Endothelial cell (in vitro differentiated cells): Measurements from ENCODE around the gene PRKCI. TPM values are rescaled to one million over a fixed set of nuclear protein-coding genes. Genes with fewer than 3 reads are reported as not detected.

ENCODE experiments used
- DNase-seq: peaks from one replicate; pipeline ENCODE4 v3.0.0; 2021; ENCODE audit warnings: low spot score
- H3K27ac Mint-ChIP-seq: one replicate; pipeline ENCODE4 v1.8.0; 2021; ENCODE audit warnings: mixed read lengths, inconsistent platforms; ENCODE audit not compliant: unreplicated experiment
- H3K27me3 Mint-ChIP-seq: one replicate; pipeline ENCODE4 v1.8.0; 2021; ENCODE audit warnings: mild to moderate bottlenecking, moderate library complexity, mixed read lengths, inconsistent platforms; ENCODE audit not compliant: unreplicated experiment
- H3K36me3 Mint-ChIP-seq: one replicate; pipeline ENCODE4 v1.8.0; 2021; ENCODE audit warnings: mild to moderate bottlenecking, low read depth, mixed read lengths, inconsistent platforms; ENCODE audit not compliant: unreplicated experiment
- H3K4me1 Mint-ChIP-seq: one replicate; pipeline ENCODE4 v1.8.0; 2021; ENCODE audit warnings: mild to moderate bottlenecking, mixed read lengths, inconsistent platforms; ENCODE audit not compliant: unreplicated experiment
- H3K4me3 Mint-ChIP-seq: one replicate; pipeline ENCODE4 v1.8.0; 2021; ENCODE audit warnings: mild to moderate bottlenecking, mixed read lengths, inconsistent platforms; ENCODE audit not compliant: unreplicated experiment
- H3K9me3 Mint-ChIP-seq: one replicate; pipeline ENCODE4 v1.8.0; 2021; ENCODE audit warnings: mixed read lengths, inconsistent platforms; ENCODE audit not compliant: unreplicated experiment
- total RNA-seq: library from RNA; stranded (reverse); fragmentation: NEBNext Ultra II Directional; extraction: Animal tissue kit (Norgen Biotek cat#: 25700); gene quantifications from one replicate; pipeline ENCODE4 v1.2.1, GENCODE V29; 2021; ENCODE audit not compliant: unreplicated experiment
- TF ChIP-seq, protein P1 (sequence below): fragments of 200-600 bp; sonication (generic); IDR thresholded peaks from one replicate; pipeline ENCODE4 v1.5.0; 2021; ENCODE audit warnings: antibody characterized with exemption; ENCODE audit not compliant: unreplicated experiment

Gene PRKCI
- total RNA-seq, 1 donor from 2014 or later = 39.7 TPM

DNA sequence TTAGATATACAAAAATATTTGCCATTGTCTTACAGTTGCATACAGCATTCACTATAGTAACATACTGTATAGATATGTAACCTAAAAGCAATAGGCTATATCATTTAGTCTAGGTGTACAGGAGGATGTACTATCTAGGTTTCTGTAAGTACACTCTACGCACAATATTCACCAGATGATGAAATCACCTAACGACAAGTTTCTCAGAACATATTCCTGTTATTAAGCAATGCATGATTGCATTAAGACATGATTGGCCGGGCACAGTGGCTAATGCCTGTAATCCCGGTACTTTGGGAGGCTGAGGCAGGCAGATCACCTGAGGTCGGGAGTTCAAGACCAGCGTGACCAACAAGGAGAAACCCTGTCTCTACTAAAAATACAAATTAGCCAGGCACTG is 14.5 kb upstream of the PRKCI start:
- H3K27ac Mint-ChIP-seq = no peak overlapping the region
- no peaks in the 10 kb centered on the region for H3K36me3 Mint-ChIP-seq
- no peaks in the 10 kb centered on the region for H3K4me1 Mint-ChIP-seq
- H3K27me3 Mint-ChIP-seq = no peaks in the 10 kb centered on the region
- H3K4me3 Mint-ChIP-seq = no peak overlapping the region
- DNase-seq = no peak
- TF ChIP-seq, protein P1, sequence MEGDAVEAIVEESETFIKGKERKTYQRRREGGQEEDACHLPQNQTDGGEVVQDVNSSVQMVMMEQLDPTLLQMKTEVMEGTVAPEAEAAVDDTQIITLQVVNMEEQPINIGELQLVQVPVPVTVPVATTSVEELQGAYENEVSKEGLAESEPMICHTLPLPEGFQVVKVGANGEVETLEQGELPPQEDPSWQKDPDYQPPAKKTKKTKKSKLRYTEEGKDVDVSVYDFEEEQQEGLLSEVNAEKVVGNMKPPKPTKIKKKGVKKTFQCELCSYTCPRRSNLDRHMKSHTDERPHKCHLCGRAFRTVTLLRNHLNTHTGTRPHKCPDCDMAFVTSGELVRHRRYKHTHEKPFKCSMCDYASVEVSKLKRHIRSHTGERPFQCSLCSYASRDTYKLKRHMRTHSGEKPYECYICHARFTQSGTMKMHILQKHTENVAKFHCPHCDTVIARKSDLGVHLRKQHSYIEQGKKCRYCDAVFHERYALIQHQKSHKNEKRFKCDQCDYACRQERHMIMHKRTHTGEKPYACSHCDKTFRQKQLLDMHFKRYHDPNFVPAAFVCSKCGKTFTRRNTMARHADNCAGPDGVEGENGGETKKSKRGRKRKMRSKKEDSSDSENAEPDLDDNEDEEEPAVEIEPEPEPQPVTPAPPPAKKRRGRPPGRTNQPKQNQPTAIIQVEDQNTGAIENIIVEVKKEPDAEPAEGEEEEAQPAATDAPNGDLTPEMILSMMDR = no peak
- H3K9me3 Mint-ChIP-seq = no peaks in the 10 kb centered on the region

DNA sequence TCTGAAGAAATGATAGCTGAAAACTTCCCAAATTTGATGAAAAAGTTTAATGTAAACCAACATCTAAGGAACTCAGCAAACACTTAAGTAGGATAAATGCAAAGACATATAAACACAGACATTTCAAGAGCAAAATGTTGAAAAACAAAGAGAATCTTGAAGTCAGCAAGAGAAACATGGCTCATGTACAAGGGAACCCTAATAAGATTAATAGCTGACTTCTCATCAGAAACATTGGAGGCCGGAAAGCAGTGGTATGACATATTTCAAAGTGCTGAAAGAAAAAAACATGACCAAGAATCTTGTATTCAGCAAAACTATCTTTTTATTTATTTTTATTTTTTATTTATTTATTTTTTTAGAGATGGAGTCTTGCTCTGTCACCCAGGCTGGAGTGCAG is 10.6 kb upstream of the PRKCI start:
- H3K4me3 Mint-ChIP-seq = no peak overlapping the region
- no peak for DNase-seq
- H3K9me3 Mint-ChIP-seq = no peaks in the 10 kb centered on the region
- TF ChIP-seq, protein P1 = no peak
- no peak overlapping the region for H3K27ac Mint-ChIP-seq
- H3K27me3 Mint-ChIP-seq = no peaks in the 10 kb centered on the region
- no peaks in the 10 kb centered on the region for H3K36me3 Mint-ChIP-seq
- H3K4me1 Mint-ChIP-seq = no peaks in the 10 kb centered on the region

DNA sequence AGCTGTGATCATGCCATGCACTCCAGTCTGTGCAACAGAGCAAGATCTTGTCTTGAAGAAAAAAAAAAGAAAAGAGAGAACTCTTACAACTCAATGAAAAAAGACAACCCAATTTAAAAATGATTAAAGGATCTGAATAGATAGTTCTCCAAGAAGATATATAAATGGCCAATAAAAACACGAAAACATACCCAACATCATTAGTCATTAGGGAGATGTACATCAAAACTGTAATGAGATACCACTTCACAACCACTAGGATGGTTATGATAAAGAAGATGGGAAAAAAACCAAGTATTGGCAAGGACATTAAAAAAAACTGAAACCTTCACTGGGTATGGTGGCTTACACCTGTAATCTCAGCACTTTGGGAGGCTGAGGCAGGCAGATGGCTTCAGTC is 2.4 kb upstream of the PRKCI start:
- DNase-seq = no peak
- Mint-ChIP-seq H3K36me3 (peaks cover 4% of the 10 kb centered on the region), H3K9me3 (no peaks in the 10 kb centered on the region), H3K27me3 (peaks cover 2% of the 10 kb centered on the region), H3K27ac (no peak overlapping the region), H3K4me3 (no peak overlapping the region), H3K4me1 (peaks cover 15% of the 10 kb centered on the region)
- TF ChIP-seq, protein P1 = no peak

DNA sequence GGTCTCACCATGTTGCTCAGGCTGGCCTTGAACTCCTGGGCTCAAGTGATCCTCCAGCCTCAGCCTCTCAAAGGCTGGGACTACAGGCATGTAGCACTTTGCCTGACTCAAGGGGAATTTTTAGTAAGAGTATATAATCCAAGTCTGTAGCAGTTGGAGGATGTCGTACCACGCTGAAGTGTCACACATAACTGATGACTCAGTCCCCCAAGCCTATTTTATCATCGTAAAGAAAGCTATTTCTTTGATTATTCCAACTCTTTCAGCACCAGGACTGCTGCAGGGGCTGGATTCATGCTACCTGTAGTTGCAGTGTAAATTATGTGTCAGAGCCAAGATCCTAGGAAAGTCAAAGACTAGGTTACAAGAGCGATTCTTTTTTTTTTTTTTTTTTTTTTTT is 1.4 kb upstream of the PRKCI start:
- TF ChIP-seq, protein P1 = no peak
- Mint-ChIP-seq H3K36me3 (peaks cover 4% of the 10 kb centered on the region), H3K4me1 (peaks cover 19% of the 10 kb centered on the region), H3K4me3 (no peak overlapping the region), H3K9me3 (no peaks in the 10 kb centered on the region), H3K27me3 (peaks cover 2% of the 10 kb centered on the region), H3K27ac (no peak overlapping the region)
- DNase-seq = no peak

DNA sequence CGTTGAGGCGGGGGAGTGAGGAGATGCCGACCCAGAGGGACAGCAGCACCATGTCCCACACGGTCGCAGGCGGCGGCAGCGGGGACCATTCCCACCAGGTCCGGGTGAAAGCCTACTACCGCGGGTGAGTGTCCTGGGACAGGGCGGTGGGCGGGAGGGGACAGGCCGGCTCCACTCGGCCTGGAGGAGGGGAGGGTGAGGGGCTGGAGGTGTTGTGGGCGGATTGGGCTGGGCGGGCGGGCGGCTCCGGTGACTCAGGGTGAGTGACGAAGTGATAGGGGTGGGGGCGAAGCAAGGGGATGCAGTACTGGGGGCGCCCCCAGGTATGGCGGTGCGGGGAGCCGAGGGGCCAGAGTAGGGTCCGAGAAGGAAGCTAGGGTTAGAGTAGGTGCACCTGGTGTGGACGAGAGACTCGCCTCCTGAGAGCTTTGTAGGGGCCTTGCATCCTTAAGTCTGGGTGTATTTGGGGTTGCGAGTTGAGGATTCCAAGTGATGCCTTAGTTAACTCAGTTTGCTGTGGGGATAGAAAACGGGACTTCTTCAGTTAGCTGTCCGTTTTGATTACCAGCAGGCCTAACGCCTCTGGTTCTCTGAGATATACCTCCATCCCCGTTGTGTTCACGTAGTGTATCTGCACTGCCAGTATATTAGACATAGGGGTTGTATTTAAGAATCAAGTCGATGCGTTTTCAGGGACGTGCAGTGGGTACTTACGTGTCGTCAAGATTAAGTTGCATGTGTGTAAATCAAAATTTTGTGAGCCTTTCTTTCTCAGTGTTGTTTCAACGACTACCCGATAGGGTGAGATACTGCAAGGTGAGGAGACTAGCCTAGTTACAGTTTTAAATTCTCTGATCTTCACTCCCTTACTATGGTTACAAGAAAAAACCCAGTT is 670 bp downstream of the PRKCI start:
- Mint-ChIP-seq H3K9me3 (no peaks in the 10 kb centered on the region), H3K27me3 (peaks cover 2% of the 10 kb centered on the region), H3K4me1 (peaks cover 25% of the 10 kb centered on the region), H3K27ac (peak overlapping the region; percentile 87), H3K36me3 (peaks cover 4% of the 10 kb centered on the region), H3K4me3 (peak overlapping the region; percentile 98)
- TF ChIP-seq, protein P1 = no peak
- no peak for DNase-seq
